Small intestine (tissue), 7 donors: Measurements from ENCODE around the gene NCAPG. TPM values are rescaled to one million over a fixed set of nuclear protein-coding genes. Genes with fewer than 3 reads are reported as not detected.

Experiments
- DNase-seq, 2 donors: peaks; one replicate each; pipeline versions ENCODE4 v3.0.0 to v3.0.0-alpha.2; 2013
- FAIRE-seq: peaks from 2 replicates; lab custom pipeline; 2012; peaks lifted over from hg19 to GRCh38; lab: Jason Lieb, UNC
- H3K27ac ChIP-seq, 3 donors: one replicate each; pipeline ENCODE4 v1.5.1; 2013; ENCODE audit warnings: low read length in 2 of 3, mild to moderate bottlenecking in 2 of 3, control low read depth in 1 of 3, inconsistent platforms in 1 of 3, low read depth in 1 of 3, moderate library complexity in 1 of 3
- H3K27me3 ChIP-seq, 3 donors: one replicate each; pipeline ENCODE4 v1.6.1; 2013; ENCODE audit warnings: low read length in 3 of 3, inconsistent platforms in 1 of 3; ENCODE audit not compliant: control insufficient read depth in 3 of 3, insufficient read depth in 3 of 3
- H3K36me3 ChIP-seq, 3 donors: one replicate each; pipeline ENCODE4 v1.6.1; 2013; ENCODE audit warnings: low read length in 3 of 3, inconsistent platforms in 1 of 3, low read depth in 1 of 3, mild to moderate bottlenecking in 1 of 3, moderate library complexity in 1 of 3; ENCODE audit not compliant: control insufficient read depth in 3 of 3, insufficient read depth in 2 of 3
- H3K4me1 ChIP-seq, 3 donors: one replicate each; pipeline ENCODE4 v1.6.1; 2013; ENCODE audit warnings: low read length in 2 of 3, inconsistent platforms in 1 of 3, low read depth in 1 of 3, mild to moderate bottlenecking in 1 of 3, moderate library complexity in 1 of 3; ENCODE audit not compliant: control insufficient read depth in 3 of 3, insufficient read depth in 2 of 3
- H3K4me3 ChIP-seq, 3 donors: one replicate each; pipeline ENCODE4 v1.5.1; 2013; ENCODE audit warnings: low read length in 3 of 3, control low read depth in 1 of 3, inconsistent platforms in 1 of 3, low read depth in 1 of 3, mild to moderate bottlenecking in 1 of 3, moderate library complexity in 1 of 3
- H3K9me3 ChIP-seq, 2 donors: one replicate each; pipeline ENCODE4 v1.6.1; 2013; ENCODE audit warnings: low read depth in 1 of 2, low read length in 1 of 2; ENCODE audit not compliant: control insufficient read depth in 2 of 2, insufficient read depth in 1 of 2
- WGBS, 3 donors: extraction: QIAGEN DNeasy Blood & Tissue Kit; methylation state at CpG; one replicate each; pipeline ENCODE4 v1.1.7; 2013; 5-methylcytosine and 5-hydroxymethylcytosine counted together
- polyA plus RNA-seq, 4 donors: library from polyadenylated mRNA; stranded (reverse) in 3 of 4; unstranded in 1 of 4; fragments of 200-250 nt in 3 of 4; fragments of 120-200 nt in 1 of 4; gene quantifications; one replicate each; pipeline versions ENCODE4 v1.2.1 to v1.2.3, GENCODE V29; 2013
- donor health status: healthy with polysubstance abuse.
- donor health status: control.
- donor health status: control.
- donor health status: Bipolar disorder and iron deficiency.
- donor health status: healthy.

Gene NCAPG
- polyA plus RNA-seq, 4 donors: 0.54 to 11.7 (median 6.5) TPM

- FAIRE-seq (no peak), DNase-seq (no peak)
- Histone ChIP-seq H3K27ac (no peak overlapping the region), H3K27me3 (peaks cover 0 to 2% (median 0%) of the 10 kb centered on the region in 3 donors), H3K4me3 (no peak overlapping the region), H3K9me3 (peaks cover 0 to 9% of the 10 kb centered on the region in 2 donors), H3K4me1 (no peaks in the 10 kb centered on the region), H3K36me3 (no peaks in the 10 kb centered on the region)
- WGBS, 3 donors: 52 to 74% (median 58%) methylated on average over 8 of the region's 8 CpGs
Observed at GRCh38 chr4:17769406-17770174, 41.2 kb upstream of the NCAPG start.

GRCh38 chr4:17770845-17771244 is 39.9 kb upstream of the NCAPG start:
- no peak for FAIRE-seq
- H3K4me3 ChIP-seq: no peak overlapping the region
- no peaks in the 10 kb centered on the region for H3K36me3 ChIP-seq
- H3K27me3 ChIP-seq: peaks cover 0 to 2% (median 0%) of the 10 kb centered on the region in 3 donors
- H3K9me3 ChIP-seq: peaks cover 0 to 6% of the 10 kb centered on the region in 2 donors
- DNase-seq: no peak
- 50 to 73% (median 55%) methylated on average over 4 of the region's 4 CpGs for WGBS, 3 donors
- H3K4me1 ChIP-seq: no peaks in the 10 kb centered on the region
- H3K27ac ChIP-seq: no peak overlapping the region

- Histone ChIP-seq H3K27ac (no peak overlapping the region), H3K36me3 (no peaks in the 10 kb centered on the region), H3K4me3 (no peak overlapping the region), H3K27me3 (peaks cover 0 to 2% (median 0%) of the 10 kb centered on the region in 3 donors), H3K9me3 (peaks cover 0 to 4% of the 10 kb centered on the region in 2 donors), H3K4me1 (no peaks in the 10 kb centered on the region)
- no peak for FAIRE-seq
- DNase-seq: no peak
- 57 to 70% (median 61%) methylated on average over 8 of the region's 8 CpGs for whole genome bisulfite sequencing, 3 donors
Observed at GRCh38 chr4:17771284-17771908, 39.4 kb upstream of the NCAPG start.

GRCh38 chr4:17773135-17773698 is 37.6 kb upstream of the NCAPG start:
- Histone ChIP-seq H3K9me3 (no peaks in the 10 kb centered on the region), H3K36me3 (no peaks in the 10 kb centered on the region), H3K4me3 (no peak overlapping the region), H3K27ac (no peak overlapping the region), H3K27me3 (peaks cover 0 to 2% (median 0%) of the 10 kb centered on the region in 3 donors), H3K4me1 (no peaks in the 10 kb centered on the region)
- WGBS, 3 donors: 81 to 92% (median 87%) methylated on average over 10 of the region's 10 CpGs
- DNase-seq (no peak), FAIRE-seq (no peak)

GRCh38 chr4:17778431-17778830 is 32.3 kb upstream of the NCAPG start:
- 80 to 96% (median 95%) methylated on average over 3 of the region's 3 CpGs for WGBS, 3 donors
- Histone ChIP-seq H3K27ac (no peak overlapping the region), H3K9me3 (no peaks in the 10 kb centered on the region), H3K27me3 (peaks cover 6 to 37% (median 9%) of the 10 kb centered on the region in 3 donors), H3K4me3 (no peak overlapping the region), H3K36me3 (no peaks in the 10 kb centered on the region), H3K4me1 (peaks cover 0 to 12% (median 2%) of the 10 kb centered on the region in 3 donors)
- DNase-seq (no peak), FAIRE-seq (no peak)

GRCh38 chr4:17780501-17781299 is 30.1 kb upstream of the NCAPG start:
- Histone ChIP-seq H3K9me3 (no peaks in the 10 kb centered on the region), H3K27me3 (peaks cover 6 to 37% (median 9%) of the 10 kb centered on the region in 3 donors), H3K27ac (no peak overlapping the region), H3K36me3 (no peaks in the 10 kb centered on the region), H3K4me1 (peaks cover 0 to 12% (median 2%) of the 10 kb centered on the region in 3 donors), H3K4me3 (peak overlapping the region in 2 of 3 donors; percentile 8 to 17)
- peak in 1 of 2 donors; percentile 9 for DNase-seq
- FAIRE-seq: no peak
- WGBS, 3 donors: 11 to 13% (median 12%) methylated on average over 31 of the region's 31 CpGs

- H3K36me3 ChIP-seq: no peaks in the 10 kb centered on the region
- H3K4me3 ChIP-seq: peak within 1 kb of the TSS in 2 of 3 donors; percentile 17 to 23
- no peaks in the 10 kb centered on the region for H3K9me3 ChIP-seq
- H3K4me1 ChIP-seq: peaks cover 0 to 12% (median 2%) of the 10 kb centered on the region in 3 donors
- DNase-seq (peak in 1 of 2 donors; percentile 47), FAIRE-seq (no peak)
- WGBS, 3 donors: 4 to 9% (median 6%) methylated on average over 77 to 82 of the region's 82 CpGs
- H3K27me3 ChIP-seq: peaks cover 6 to 37% (median 9%) of the 10 kb centered on the region in 3 donors
- no peak within 1 kb of the TSS for H3K27ac ChIP-seq
Observed at GRCh38 chr4:17781300-17782287, 29.2 kb upstream of the NCAPG start, which contains the start of gene FAM184B. TSS of gene FAM184B (minus strand) at chr4:17781621. CDS start at chr4:17781299, 322 bp downstream.
